A673 (cell line): ENCODE results near the gene ABCG8. TPM values are rescaled to one million over a fixed set of nuclear protein-coding genes. Genes with fewer than 3 reads are reported as not detected.
A peak's percentile ranks its signal among the peaks of the same experiment; 100 is the strongest.

Experiments
- Bru-seq: library from RNA; stranded (reverse); fragments of 400-500 nt; gene quantifications from one replicate; lab custom pipeline; 2021; lab: Mats Ljungman, UMichigan
- BruChase-seq, 2 experiments: library from RNA; stranded (reverse); fragments of 400-500 nt; gene quantifications; one replicate each; lab custom pipeline; 2021; lab: Mats Ljungman, UMichigan
- BruUV-seq: library from RNA; stranded (reverse); fragments of 400-500 nt; replicated peaks from 2 replicates; lab custom pipeline; 2021; lab: Mats Ljungman, UMichigan
- CTCF ChIA-PET: fragments of 300-600 bp; sonication (Branson Sonifier 250); formaldehyde crosslinking; loops from one replicate; lab custom pipeline; 2022; ENCODE audit warnings: antibody characterized with exemption; lab: Charles Lee
- POLR2A ChIA-PET: fragments of 300-600 bp; sonication (Branson Sonifier 250); formaldehyde crosslinking; loops from one replicate; lab custom pipeline; 2022; ENCODE audit warnings: antibody characterized with exemption; ENCODE audit not compliant: low non-redundant PET; lab: Charles Lee
- DNase-seq: peaks from one replicate; pipeline ENCODE4 v3.0.0-alpha.2; 2015; ENCODE audit warnings: low spot score
- H3K27ac ChIP-seq: fragments of 200-600 bp; sonication (generic); 2 replicates; pipeline ENCODE4 v1.5.1; 2016; ENCODE audit warnings: mixed run types, low read depth, mild to moderate bottlenecking, mixed read lengths, antibody characterized with exemption, low read length; ENCODE audit not compliant: poor library complexity, severe bottlenecking
- H3K27me3 ChIP-seq: fragments of 200-600 bp; sonication (generic); replicated peaks from 2 replicates; pipeline ENCODE4 v1.6.1; 2017; ENCODE audit warnings: mixed run types, low read depth, mild to moderate bottlenecking, mixed read lengths, antibody characterized with exemption, low read length; ENCODE audit not compliant: insufficient read depth, poor library complexity
- H3K36me3 ChIP-seq: fragments of 200-600 bp; sonication (generic); 2 replicates; pipeline ENCODE4 v1.6.1; 2016; ENCODE audit warnings: mixed run types, mild to moderate bottlenecking, mixed read lengths, antibody characterized with exemption, low read length; ENCODE audit not compliant: insufficient read depth, poor library complexity, severe bottlenecking
- H3K4me1 ChIP-seq: fragments of 200-600 bp; sonication (generic); 2 replicates; pipeline ENCODE4 v1.6.1; 2017; ENCODE audit warnings: mixed run types, mild to moderate bottlenecking, mixed read lengths, antibody characterized with exemption, low read length; ENCODE audit not compliant: insufficient read depth, poor library complexity, severe bottlenecking
- H3K4me3 ChIP-seq: fragments of 200-600 bp; sonication (generic); 2 replicates; pipeline ENCODE4 v1.5.1; 2016; ENCODE audit warnings: low read depth, mixed run types, mild to moderate bottlenecking, mixed read lengths, low read length; ENCODE audit not compliant: poor library complexity, severe bottlenecking
- H3K9me3 ChIP-seq: fragments of 200-600 bp; sonication (generic); 2 replicates; pipeline ENCODE4 v1.6.1; 2016; ENCODE audit warnings: mixed run types, low read depth, mild to moderate bottlenecking, mixed read lengths, antibody characterized with exemption, low read length; ENCODE audit not compliant: poor library complexity, severe bottlenecking
- CTCF ChIP-seq: fragments of 300-800, 200-600 bp; sonication (generic); conservative IDR thresholded peaks from 2 replicates; pipeline ENCODE4 v1.5.1; 2017; ENCODE audit warnings: low read depth, mild to moderate bottlenecking, antibody characterized with exemption, low read length, moderate library complexity, mixed read lengths
- EZH2 ChIP-seq: fragments of 200-600 bp; sonication (generic); IDR thresholded peaks from 2 replicates; pipeline ENCODE4 v1.6.1; 2017; ENCODE audit warnings: borderline replicate concordance, low read depth, mild to moderate bottlenecking, mixed read lengths, antibody characterized with exemption, low read length; ENCODE audit not compliant: poor library complexity, severe bottlenecking
- intact Hi-C: fragments of 100-400 bp; cut with micrococcal nuclease; formaldehyde crosslinking; loops from one replicate; pipeline ENCODE4 v1.10.0; 2022; ENCODE audit not compliant: unreplicated experiment
- long read RNA-seq: library from polyadenylated mRNA; stranded (forward); transcript quantifications from one replicate; pipeline ENCODE4 v2.0.0, GENCODE V29; 2022
- total RNA-seq: library from RNA; stranded (reverse); gene quantifications from 2 replicates; pipeline ENCODE4 v1.2.3, GENCODE V29; 2021

The ABCG8 gene
- total RNA-seq (not detected in 2 replicates), Bru-seq, nascent RNA (not detected), BruChase-seq, experiment 1, labeled RNA remaining after a 2-hour chase (not detected), BruChase-seq, experiment 2, labeled RNA remaining after a 6-hour chase (percentile 2 among the genes with signal in this experiment)
- long read RNA-seq = 0 reads

GRCh38 chr2:43838560-43839267 is at the start of gene ABCG8, which contains the start of gene ABCG5:
ABCG8 (plus strand) TSS chr2:43838971; CDS start chr2:43839054, 83 bp downstream.
ABCG5 (minus strand) TSS chr2:43838839; CDS start chr2:43838679, 160 bp downstream.
- H3K4me3 ChIP-seq = no peak within 1 kb of the TSS
- DNase-seq = no peak
- H3K27ac ChIP-seq = no peak within 1 kb of the TSS
- H3K36me3 ChIP-seq = no peaks in the 10 kb centered on the region
- intact Hi-C loops = no loop called here
- TF ChIP-seq CTCF (no peak), EZH2 (no peak)
- H3K4me1 ChIP-seq = no peaks in the 10 kb centered on the region
- BruUV-seq = no TSS peak
- ChIA-PET POLR2A (no interaction called here), CTCF (no interaction called here)
- no peaks in the 10 kb centered on the region for H3K27me3 ChIP-seq
- no peaks in the 10 kb centered on the region for H3K9me3 ChIP-seq

GRCh38 chr2:43790147-43790546 is 48.6 kb upstream of the ABCG8 start:
- H3K36me3 ChIP-seq = no peaks in the 10 kb centered on the region
- intact Hi-C loops = no loop called here

More at GRCh38 chr2:43790147-43790546, 48.6 kb upstream of the ABCG8 start:
- Histone ChIP-seq H3K9me3 (no peaks in the 10 kb centered on the region), H3K27ac (no peak overlapping the region), H3K4me1 (no peaks in the 10 kb centered on the region), H3K4me3 (no peak overlapping the region), H3K27me3 (no peaks in the 10 kb centered on the region)
- no TSS peak for BruUV-seq
- ChIA-PET POLR2A (no interaction called here), CTCF (no interaction called here)
- no peak for DNase-seq
- TF ChIP-seq EZH2 (no peak), CTCF (no peak)
